ENCODE measurements around the gene LRRTM1. TPM values are rescaled to one million over a fixed set of nuclear protein-coding genes. Genes with fewer than 3 reads are reported as not detected.

Gene LRRTM1
- total and polyA plus RNA-seq, 2 of the 4 experiments (the other 2 are of a cell fraction): not detected

- no peak overlapping the region for H2BK120ac ChIP-seq (ENCODE audit: low read depth, low read length)
- H3K23ac ChIP-seq (ENCODE audit: low read depth, low read length): no peak overlapping the region
- no TSS peak for BruUV-seq (replicated peaks)
- no peak overlapping the region; the same call in 1 of the 2 replicates for H3K4me2 ChIP-seq (ENCODE audit: low read depth, low read length)
- DNase-seq: no peak
- H3K4me3 ChIP-seq (ENCODE audit: insufficient read depth, low read depth, low read length): no peak overlapping the region
- H3K36me3 ChIP-seq (ENCODE audit: control insufficient read depth, insufficient read depth, low read length): no peaks in the 10 kb centered on the region
- H4K8ac ChIP-seq (ENCODE audit: low read depth in 2 of 2, low read length in 2 of 2): no peak overlapping the region
- intact Hi-C loops (cut with micrococcal nuclease): no loop called here
- H2BK20ac ChIP-seq (ENCODE audit: low read depth, low read length): no peak overlapping the region
- no peak overlapping the region for H3K14ac ChIP-seq (replicated peaks; ENCODE audit: low read depth, low read length)
- no peaks in the 10 kb centered on the region for H3K79me1 ChIP-seq (ENCODE audit: low read depth in 1 of 2, low read length in 2 of 2)
- peaks cover 42% of the 10 kb centered on the region for H3K27me3 ChIP-seq (ENCODE audit: control insufficient read depth, insufficient read depth, low read length)
- no peaks in the 10 kb centered on the region for H3K9me3 ChIP-seq (ENCODE audit: control insufficient read depth, insufficient read depth, low read length)
- in situ Hi-C loops (cut with MboI; ENCODE audit: low sequenced_read_pairs): no loop called here
- H2AFZ ChIP-seq (replicated peaks; ENCODE audit: low read length, poor library complexity): peak overlapping the region; percentile 58
- no peak overlapping the region for H2AK5ac ChIP-seq (ENCODE audit: low read depth, low read length)
- no peaks in the 10 kb centered on the region for H3K4me1 ChIP-seq (ENCODE audit: control insufficient read depth, insufficient read depth, low read length)
- no peak overlapping the region for H3K9ac ChIP-seq (ENCODE audit: low read depth, low read length)
- ChIA-PET CTCF (no interaction called here), POLR2A (ENCODE audit: unreplicated experiment) (no interaction called here)
- no peak for ATAC-seq (ENCODE audit: low read depth)
- 3% methylated on average over 41 of the region's 64 CpGs; no CpG with 5 or more reads in 1 of the 2 experiments for WGBS, 2 experiments (ENCODE audit: extremely low coverage in 2 of 2, insufficient read length in 1 of 2)
- no peak for TF ChIP-seq MXI1 (IDR thresholded peaks at IDR 0.05; ENCODE audit: borderline replicate concordance, low read depth, low read length)
- H2BK15ac ChIP-seq (ENCODE audit: low read depth, low read length): no peak overlapping the region
- no peak overlapping the region for H4K5ac ChIP-seq (ENCODE audit: low read depth, low read length)
- no peaks in the 10 kb centered on the region for H3K9me1 ChIP-seq (ENCODE audit: insufficient read depth, low read length)
- no peak overlapping the region for H2BK5ac ChIP-seq (ENCODE audit: low read depth, low read length, poor library complexity, severe bottlenecking)
- no peaks in the 10 kb centered on the region for H4K20me1 ChIP-seq (ENCODE audit: insufficient read depth, low read length)
- no peak overlapping the region for H4K91ac ChIP-seq (ENCODE audit: insufficient read depth, low read depth, low read length)
- H3K27ac ChIP-seq (ENCODE audit: insufficient read depth, low read length): no peak overlapping the region
- no peak overlapping the region for H3K4ac ChIP-seq (ENCODE audit: low read depth, low read length)
- no peak overlapping the region for H2AK9ac ChIP-seq (replicated peaks; ENCODE audit: low read depth, low read length, poor library complexity)
- H3K56ac ChIP-seq (ENCODE audit: extremely low read depth, insufficient read depth, low read length): no peak overlapping the region
- H3K18ac ChIP-seq (ENCODE audit: low read depth, low read length): no peak overlapping the region
- dilution Hi-C loops (cut with HindIII; ENCODE audit: low sequenced_read_pairs, unreplicated experiment): no loop called here
Measured at GRCh38 chr2:80303006-80303908, 1.3 kb downstream of the LRRTM1 start.

Measured in IMR-90 (cell line).